ENCODE measurements around the gene TOR3A.

- TF ChIP-seq RCOR1 (IDR thresholded peaks at IDR 0.05; ENCODE audit: low read length) (no peak), GABPA (IDR thresholded peaks at IDR 0.05; ENCODE audit: low read depth) (no peak), FOSL2 (IDR thresholded peaks at IDR 0.05; ENCODE audit: borderline replicate concordance, low read depth) (no peak)
- TF ChIP-seq, protein P1, sequence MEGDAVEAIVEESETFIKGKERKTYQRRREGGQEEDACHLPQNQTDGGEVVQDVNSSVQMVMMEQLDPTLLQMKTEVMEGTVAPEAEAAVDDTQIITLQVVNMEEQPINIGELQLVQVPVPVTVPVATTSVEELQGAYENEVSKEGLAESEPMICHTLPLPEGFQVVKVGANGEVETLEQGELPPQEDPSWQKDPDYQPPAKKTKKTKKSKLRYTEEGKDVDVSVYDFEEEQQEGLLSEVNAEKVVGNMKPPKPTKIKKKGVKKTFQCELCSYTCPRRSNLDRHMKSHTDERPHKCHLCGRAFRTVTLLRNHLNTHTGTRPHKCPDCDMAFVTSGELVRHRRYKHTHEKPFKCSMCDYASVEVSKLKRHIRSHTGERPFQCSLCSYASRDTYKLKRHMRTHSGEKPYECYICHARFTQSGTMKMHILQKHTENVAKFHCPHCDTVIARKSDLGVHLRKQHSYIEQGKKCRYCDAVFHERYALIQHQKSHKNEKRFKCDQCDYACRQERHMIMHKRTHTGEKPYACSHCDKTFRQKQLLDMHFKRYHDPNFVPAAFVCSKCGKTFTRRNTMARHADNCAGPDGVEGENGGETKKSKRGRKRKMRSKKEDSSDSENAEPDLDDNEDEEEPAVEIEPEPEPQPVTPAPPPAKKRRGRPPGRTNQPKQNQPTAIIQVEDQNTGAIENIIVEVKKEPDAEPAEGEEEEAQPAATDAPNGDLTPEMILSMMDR (IDR thresholded peaks at IDR 0.05) = no peak
- TF ChIP-seq, protein P2, sequence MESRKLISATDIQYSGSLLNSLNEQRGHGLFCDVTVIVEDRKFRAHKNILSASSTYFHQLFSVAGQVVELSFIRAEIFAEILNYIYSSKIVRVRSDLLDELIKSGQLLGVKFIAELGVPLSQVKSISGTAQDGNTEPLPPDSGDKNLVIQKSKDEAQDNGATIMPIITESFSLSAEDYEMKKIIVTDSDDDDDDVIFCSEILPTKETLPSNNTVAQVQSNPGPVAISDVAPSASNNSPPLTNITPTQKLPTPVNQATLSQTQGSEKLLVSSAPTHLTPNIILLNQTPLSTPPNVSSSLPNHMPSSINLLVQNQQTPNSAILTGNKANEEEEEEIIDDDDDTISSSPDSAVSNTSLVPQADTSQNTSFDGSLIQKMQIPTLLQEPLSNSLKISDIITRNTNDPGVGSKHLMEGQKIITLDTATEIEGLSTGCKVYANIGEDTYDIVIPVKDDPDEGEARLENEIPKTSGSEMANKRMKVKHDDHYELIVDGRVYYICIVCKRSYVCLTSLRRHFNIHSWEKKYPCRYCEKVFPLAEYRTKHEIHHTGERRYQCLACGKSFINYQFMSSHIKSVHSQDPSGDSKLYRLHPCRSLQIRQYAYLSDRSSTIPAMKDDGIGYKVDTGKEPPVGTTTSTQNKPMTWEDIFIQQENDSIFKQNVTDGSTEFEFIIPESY (IDR thresholded peaks at IDR 0.05; ENCODE audit: borderline replicate concordance, low read depth) = no peak
Measured at GRCh38 chr1:179090923-179091322, 9.1 kb downstream of the TOR3A start.
